ENCODE results near the gene CD36.

DNA sequence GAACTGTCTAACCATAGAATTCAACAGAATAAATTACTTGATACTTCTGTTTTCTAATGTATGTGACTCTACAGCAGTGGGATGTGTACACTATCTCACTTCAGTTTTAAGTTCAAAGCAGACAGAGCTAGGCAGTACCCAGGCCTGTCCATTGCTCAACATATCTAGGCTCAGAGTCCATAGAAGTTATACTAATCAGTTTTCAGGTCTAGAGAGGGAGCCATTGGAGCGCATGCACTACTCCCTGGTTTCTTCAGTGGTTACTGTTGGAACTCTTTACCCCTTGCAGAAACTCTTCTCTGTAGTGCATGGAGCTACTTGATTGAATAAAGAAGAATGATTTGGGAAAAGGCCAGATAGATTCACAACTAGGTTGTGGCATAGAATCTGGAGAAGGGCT, 4.4 kb downstream of the CD36 start:
- TF ChIP-seq, protein P1, sequence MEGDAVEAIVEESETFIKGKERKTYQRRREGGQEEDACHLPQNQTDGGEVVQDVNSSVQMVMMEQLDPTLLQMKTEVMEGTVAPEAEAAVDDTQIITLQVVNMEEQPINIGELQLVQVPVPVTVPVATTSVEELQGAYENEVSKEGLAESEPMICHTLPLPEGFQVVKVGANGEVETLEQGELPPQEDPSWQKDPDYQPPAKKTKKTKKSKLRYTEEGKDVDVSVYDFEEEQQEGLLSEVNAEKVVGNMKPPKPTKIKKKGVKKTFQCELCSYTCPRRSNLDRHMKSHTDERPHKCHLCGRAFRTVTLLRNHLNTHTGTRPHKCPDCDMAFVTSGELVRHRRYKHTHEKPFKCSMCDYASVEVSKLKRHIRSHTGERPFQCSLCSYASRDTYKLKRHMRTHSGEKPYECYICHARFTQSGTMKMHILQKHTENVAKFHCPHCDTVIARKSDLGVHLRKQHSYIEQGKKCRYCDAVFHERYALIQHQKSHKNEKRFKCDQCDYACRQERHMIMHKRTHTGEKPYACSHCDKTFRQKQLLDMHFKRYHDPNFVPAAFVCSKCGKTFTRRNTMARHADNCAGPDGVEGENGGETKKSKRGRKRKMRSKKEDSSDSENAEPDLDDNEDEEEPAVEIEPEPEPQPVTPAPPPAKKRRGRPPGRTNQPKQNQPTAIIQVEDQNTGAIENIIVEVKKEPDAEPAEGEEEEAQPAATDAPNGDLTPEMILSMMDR (conservative IDR thresholded peaks at IDR 0.05; ENCODE audit: low read depth, low read length) = no peak
- TF ChIP-seq EZH2 (IDR thresholded peaks at IDR 0.05; ENCODE audit: low read length, unreplicated experiment) = no peak

Data from PC-3 (cell line).